NCI-H1436 treated with DMSO at 0.1 percent for 48 hours (cell line): ENCODE data around the gene FITM1.
"Not testable (repeated sequence)": the region's sequence is repeated elsewhere in the genome, so short reads cannot be mapped to it uniquely, and the experiment has no call there.

Source experiments
- DNase-seq: peaks from one replicate; lab custom pipeline; 2025; lab: John Stamatoyannopoulos, UW

FITM1 gene

DNA sequence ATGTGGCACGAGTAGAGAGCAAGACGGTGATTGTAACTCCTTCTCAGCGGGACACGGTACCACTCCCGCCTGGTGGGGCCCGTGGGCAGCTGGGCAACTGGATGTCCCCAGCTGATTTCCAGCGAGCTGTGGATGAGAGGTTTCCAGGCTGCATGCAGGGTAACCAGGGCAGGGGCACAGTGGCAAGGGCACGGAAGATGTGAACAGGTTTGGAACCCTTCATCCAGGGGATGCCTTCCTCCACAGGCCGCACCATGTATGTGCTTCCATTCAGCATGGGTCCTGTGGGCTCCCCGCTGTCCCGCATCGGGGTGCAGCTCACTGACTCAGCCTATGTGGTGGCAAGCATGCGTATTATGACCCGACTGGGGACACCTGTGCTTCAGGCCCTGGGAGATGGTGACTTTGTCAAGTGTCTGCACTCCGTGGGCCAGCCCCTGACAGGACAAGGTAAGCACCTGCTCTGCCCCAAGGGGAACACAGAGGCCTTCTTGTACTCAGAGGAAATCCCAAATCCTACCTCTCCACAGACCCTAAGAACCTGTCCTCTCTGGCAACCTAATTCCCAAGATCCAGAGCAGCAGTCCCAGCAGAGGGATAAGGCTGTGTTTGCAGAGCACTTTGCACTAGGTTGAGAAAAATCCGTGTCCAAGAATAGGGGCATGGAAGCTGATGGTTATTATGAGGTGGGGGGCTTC lies 32.1 kb upstream of the FITM1 start:
- DNase-seq, result no peak

DNA sequence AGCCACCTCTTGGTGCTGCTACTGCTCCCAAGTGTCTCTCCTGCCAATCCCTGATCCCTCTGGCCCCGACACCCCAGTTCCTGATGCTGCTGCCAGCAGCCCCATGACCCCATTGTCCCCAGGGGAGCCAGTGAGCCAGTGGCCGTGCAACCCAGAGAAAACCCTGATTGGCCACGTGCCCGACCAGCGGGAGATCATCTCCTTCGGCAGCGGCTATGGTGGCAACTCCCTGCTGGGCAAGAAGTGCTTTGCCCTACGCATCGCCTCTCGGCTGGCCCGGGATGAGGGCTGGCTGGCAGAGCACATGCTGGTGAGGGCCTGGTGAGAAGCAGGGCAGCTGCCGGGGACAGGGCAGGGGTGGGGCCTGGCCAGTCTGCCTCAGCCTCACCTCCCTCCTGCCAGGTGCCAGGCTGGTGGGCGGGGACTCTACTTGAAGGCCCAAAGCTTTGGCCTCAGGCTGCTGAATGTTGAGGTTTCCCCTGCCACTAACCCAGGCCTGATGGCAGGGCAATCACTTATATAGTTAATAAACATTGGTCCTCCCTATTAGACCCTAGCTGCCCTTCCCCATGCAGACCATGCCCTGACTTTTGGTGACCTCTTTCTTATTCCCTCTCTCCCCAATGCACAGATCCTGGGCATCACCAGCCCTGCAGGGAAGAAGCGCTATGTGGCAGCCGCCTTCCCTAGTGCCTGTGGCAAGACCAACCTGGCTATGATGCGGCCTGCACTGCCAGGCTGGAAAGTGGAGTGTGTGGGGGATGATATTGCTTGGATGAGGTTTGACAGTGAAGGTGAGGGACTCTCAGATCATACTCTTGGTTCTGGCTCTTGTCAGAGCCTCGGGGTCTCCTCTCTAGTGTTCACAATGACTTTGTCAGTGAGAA lies 31.3 kb upstream of the FITM1 start:
- DNase-seq, result no peak

DNA sequence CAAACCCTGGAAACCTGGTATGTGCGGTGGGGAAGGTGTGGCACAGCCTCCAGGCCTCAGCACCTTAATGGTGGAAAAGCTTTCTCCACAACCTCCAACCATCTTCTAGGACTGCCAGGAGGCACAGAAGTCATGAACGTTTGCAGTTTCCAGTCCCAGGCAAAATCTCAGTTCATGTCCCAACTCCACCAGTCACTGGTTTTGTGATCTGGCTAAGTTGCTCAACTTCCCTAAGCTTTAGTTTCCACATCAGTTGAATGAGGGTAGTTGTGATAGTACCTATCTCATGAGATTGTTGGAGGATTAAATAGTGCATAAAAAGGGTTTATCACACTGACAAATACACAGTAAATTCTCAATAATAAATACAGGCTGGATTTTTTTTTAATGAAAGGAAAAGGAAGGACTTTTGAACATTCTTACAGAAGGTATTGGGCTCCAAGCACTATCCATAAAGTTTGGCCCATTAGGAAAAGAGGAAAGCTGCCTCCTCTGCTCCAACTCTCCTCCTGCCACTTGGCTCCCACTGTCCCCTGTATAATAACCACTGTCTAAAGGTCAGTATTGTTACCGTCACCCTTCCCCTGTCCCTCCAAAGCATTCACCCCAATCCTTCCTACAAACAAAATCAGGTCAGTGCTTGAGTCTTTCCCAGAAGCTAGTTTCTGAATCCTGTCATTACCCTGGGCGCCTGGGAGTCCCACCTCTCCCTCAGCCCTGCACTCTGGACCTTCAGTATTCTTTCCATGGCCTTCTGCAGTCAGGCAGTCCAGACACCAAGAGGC lies 30.1 kb upstream of the FITM1 start:
- no peak for DNase-seq

GRCh38 chr14:24100982-24101494 lies 29.4 kb upstream of the FITM1 start:
- no peak for DNase-seq

- DNase-seq, result no peak
Measured at GRCh38 chr14:24102357-24103048, 28.0 kb upstream of the FITM1 start.

GRCh38 chr14:24103451-24103850 lies 27.0 kb upstream of the FITM1 start:
- DNase-seq, result no peak

- not testable (repeated sequence) for DNase-seq
Measured at GRCh38 chr14:24105609-24106239, 24.7 kb upstream of the FITM1 start.

- no peak for DNase-seq
Measured at GRCh38 chr14:24106672-24107271, 23.7 kb upstream of the FITM1 start.

DNA sequence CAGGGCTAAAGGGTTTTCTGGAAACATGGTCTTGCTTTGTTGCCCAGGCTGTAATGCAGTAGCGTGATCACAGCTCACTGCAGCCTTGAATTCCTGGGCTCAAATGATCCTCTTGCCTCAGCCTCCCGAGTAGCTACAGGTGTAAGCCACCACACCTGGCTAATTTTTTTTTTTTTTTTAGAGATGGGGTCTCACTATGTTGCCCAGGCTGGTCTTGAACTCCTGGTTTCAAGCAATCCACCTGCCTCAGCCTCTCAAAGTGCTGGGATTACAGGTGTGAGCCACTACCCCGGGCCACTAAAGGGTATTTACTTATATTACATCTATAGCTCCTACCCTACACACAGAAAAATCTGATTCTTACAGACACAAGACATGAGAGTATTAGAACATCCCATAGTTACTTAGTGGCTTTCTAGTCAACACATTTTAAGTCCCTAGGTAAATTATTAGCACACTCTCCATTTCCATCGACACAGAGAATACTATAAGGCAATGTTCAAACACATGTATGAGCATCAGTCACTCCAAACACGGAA lies 22.1 kb upstream of the FITM1 start:
- no peak for DNase-seq

- no peak for DNase-seq
Measured at GRCh38 chr14:24110060-24110459, 20.4 kb upstream of the FITM1 start.

- DNase-seq, result no peak
Measured at GRCh38 chr14:24110523-24110922, 19.9 kb upstream of the FITM1 start.

- DNase-seq, result no peak
Measured at GRCh38 chr14:24113379-24113800, 17.1 kb upstream of the FITM1 start.

DNA sequence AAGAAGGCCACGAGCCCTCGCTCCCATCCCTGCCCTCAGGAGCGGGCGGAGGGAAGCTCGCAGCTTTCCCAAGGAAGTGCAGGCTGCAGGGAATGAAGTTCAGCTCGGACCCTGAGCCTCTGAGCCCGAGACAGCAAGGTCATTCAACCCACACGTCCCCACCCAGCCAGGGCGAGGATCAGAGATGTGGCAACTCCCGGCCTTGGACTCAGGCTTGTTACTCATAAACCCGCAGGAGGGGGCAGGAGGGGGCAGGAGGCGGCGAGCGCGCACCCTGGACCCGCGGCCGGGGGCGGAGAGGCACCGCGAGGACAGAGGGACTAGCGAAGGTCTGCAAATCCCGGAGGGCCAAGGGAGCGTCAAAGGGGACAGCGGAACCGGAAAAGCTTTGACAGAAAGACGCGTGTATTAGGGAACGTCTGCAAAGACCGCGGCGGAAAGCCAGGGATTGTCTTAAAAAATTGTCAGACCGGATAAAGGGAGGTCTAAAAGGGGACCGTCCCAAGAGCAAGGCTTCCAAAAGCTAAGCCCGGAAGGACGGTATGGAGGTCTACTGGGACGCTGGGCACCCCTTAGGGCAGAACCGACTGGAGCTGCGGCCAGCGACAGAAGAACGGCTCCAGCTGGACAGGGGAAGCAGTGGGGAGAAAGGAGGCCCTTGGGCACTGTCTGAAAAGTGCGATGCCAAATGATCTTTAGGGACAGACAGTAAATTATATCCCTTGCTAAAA lies 16.5 kb upstream of the FITM1 start:
- DNase-seq, result no peak

GRCh38 chr14:24114532-24115421 lies 15.7 kb upstream of the FITM1 start, which contains the start of the genes DCAF11 and NRL:
TSS of gene DCAF11 (plus strand) at chr14:24114777. CDS start at chr14:24115595, 818 bp downstream.
TSS of gene NRL (minus strand) at chr14:24114949. CDS start at chr14:24082848, 32,101 bp downstream.
- peak; percentile 98 for DNase-seq

- no peak for DNase-seq
Measured at GRCh38 chr14:24115422-24116127, 14.9 kb upstream of the FITM1 start.

- DNase-seq, result no peak
Measured at GRCh38 chr14:24116128-24116814, 14.2 kb upstream of the FITM1 start.

DNA sequence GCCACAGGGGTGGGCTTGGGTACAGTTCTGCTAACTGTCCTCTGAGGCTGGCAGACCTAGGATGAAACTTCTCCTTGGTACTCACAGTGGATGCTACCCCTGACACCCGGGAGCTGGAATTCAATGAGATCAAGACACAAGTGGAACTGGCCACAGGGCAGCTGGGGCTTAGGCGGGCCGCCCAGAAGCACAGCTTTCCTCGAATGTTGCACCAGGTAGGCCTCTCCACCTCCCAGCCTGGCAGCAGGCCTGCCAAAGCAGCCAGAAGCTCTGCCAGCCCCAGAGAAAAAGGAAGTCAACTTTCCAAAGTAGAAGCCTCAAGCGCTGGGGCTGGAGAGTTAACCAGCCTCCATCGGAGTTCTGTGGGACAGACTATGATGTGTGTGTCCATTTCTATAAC lies 13.3 kb upstream of the FITM1 start:
- no peak for DNase-seq
